ENCODE data around the gene MYLK.
"Not testable (repeated sequence)": the region's sequence is repeated elsewhere in the genome, so short reads cannot be mapped to it uniquely, and the experiment has no call there.

MYLK gene

GRCh38 chr3:123752228-123752627, 131.9 kb downstream of the MYLK start:
- peaks cover 0 to 1% of the 10 kb centered on the region in 2 donors for H3K4me1 Mint-ChIP-seq (ENCODE audit: low read depth in 2 of 2)

DNA sequence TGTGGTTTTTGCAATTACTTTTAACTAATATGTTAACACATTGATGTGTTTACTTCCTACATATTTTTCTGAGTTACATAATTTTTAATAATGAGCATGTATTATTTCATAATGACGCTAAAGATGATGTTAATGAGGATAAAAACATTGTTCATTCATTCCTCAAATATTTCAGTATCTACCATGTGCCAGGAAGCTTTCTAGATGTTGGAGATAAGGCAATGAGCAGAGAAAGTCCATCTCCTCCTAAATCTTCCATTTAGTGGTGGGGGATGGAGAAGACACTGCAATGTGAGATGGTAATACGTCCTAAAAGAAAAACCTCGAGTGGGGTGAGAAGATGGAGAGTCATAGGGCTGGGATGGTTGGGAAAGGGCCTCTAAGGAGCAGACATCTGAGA, 132.7 kb downstream of the MYLK start:
- Mint-ChIP-seq H3K4me1 (ENCODE audit: low read depth in 2 of 2) (no peaks in the 10 kb centered on the region), H3K27me3 (peaks cover 13 to 55% of the 10 kb centered on the region in 2 donors), H3K4me3 (no peak overlapping the region), H3K27ac (no peak overlapping the region), H3K36me3 (ENCODE audit: insufficient read depth) (no peaks in the 10 kb centered on the region), H3K9me3 (no peaks in the 10 kb centered on the region)
- ATAC-seq (replicated peaks) (no peak), DNase-seq (no peak)

More at GRCh38 chr3:123752228-123752627, 131.9 kb downstream of the MYLK start:
- Mint-ChIP-seq H3K36me3 (ENCODE audit: insufficient read depth) (no peaks in the 10 kb centered on the region), H3K27me3 (peaks cover 15 to 55% of the 10 kb centered on the region in 2 donors), H3K9me3 (no peaks in the 10 kb centered on the region), H3K4me3 (no peak overlapping the region), H3K27ac (no peak overlapping the region)
- ATAC-seq (replicated peaks) (no peak), DNase-seq (no peak)

DNA sequence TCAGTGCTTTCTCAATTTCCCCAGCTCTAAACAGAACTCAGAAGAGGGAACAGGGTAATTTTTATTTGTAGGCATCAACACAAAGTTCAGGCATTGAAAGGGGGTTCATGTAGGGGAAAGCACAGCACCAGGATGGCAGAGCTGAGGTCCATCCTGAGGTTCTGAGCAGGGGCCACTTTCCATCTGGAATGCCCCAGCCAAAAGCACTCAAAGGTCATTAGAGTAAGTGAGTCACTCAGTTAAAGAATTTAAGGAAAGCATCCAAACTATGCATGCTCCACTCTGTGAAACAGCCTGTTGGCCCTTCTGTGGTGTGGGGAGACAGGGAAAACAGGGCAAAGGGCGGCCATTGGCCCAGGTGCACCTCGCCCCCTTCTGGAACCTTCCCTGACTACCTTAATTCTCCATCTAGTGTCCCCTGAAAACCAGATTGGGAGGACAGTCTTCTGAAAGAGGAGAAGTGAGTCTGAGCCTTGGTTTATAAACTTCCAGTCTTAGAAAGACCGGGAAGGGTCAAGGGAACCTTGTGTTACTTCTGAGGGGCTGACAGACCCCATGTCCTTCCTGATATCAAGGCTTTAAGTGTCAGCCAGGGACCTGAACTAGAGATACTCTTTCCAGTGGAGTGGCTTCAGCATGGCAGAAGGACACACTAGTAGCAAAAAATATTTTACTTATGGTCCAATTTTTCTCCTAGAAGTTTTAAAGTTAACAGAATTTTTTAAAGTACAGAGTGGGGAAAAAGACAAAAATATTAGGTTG, 133.3 kb downstream of the MYLK start:
- Mint-ChIP-seq H3K27ac (no peak overlapping the region), H3K4me1 (ENCODE audit: low read depth in 2 of 2) (no peaks in the 10 kb centered on the region), H3K36me3 (ENCODE audit: insufficient read depth) (no peaks in the 10 kb centered on the region), H3K9me3 (no peaks in the 10 kb centered on the region), H3K4me3 (no peak overlapping the region), H3K27me3 (peaks cover 17 to 61% of the 10 kb centered on the region in 2 donors)
- ATAC-seq (replicated peaks) (no peak), DNase-seq (no peak)

- no peak for DNase-seq
- Mint-ChIP-seq H3K27ac (no peak overlapping the region), H3K36me3 (ENCODE audit: insufficient read depth) (no peaks in the 10 kb centered on the region), H3K4me3 (no peak overlapping the region), H3K9me3 (no peaks in the 10 kb centered on the region), H3K4me1 (ENCODE audit: low read depth in 2 of 2) (no peaks in the 10 kb centered on the region), H3K27me3 (peaks cover 14 to 58% of the 10 kb centered on the region in 2 donors)
- ATAC-seq (replicated peaks): no peak
Measured at GRCh38 chr3:123750209-123750608, 133.9 kb downstream of the MYLK start.

DNA sequence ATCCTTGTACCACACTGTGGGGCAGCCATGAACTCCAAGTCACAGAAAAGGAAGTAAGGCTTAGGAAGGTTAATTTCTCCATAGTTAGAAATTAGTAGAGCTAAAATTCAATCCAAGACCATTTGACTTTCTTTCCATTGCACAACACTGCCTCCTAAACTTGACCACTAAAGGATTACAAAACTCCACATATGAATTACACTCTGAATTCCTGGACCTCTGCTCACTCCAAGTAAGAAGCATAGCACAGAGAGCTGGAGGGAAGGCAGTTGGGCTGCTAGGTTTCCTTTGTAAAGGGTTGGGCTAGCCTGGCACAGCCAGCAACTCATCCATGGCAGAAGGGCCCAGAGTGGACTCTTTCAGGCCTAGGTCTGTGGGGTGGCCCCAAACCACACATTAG, 134.4 kb downstream of the MYLK start:
- DNase-seq (no peak), ATAC-seq (replicated peaks) (no peak)
- peaks cover 10 to 53% of the 10 kb centered on the region in 2 donors for H3K27me3 Mint-ChIP-seq
- H3K36me3 Mint-ChIP-seq (ENCODE audit: insufficient read depth): no peaks in the 10 kb centered on the region
- no peaks in the 10 kb centered on the region for H3K4me1 Mint-ChIP-seq (ENCODE audit: low read depth in 2 of 2)
- no peak overlapping the region for H3K27ac Mint-ChIP-seq
- H3K4me3 Mint-ChIP-seq: no peak overlapping the region
- no peaks in the 10 kb centered on the region for H3K9me3 Mint-ChIP-seq

DNA sequence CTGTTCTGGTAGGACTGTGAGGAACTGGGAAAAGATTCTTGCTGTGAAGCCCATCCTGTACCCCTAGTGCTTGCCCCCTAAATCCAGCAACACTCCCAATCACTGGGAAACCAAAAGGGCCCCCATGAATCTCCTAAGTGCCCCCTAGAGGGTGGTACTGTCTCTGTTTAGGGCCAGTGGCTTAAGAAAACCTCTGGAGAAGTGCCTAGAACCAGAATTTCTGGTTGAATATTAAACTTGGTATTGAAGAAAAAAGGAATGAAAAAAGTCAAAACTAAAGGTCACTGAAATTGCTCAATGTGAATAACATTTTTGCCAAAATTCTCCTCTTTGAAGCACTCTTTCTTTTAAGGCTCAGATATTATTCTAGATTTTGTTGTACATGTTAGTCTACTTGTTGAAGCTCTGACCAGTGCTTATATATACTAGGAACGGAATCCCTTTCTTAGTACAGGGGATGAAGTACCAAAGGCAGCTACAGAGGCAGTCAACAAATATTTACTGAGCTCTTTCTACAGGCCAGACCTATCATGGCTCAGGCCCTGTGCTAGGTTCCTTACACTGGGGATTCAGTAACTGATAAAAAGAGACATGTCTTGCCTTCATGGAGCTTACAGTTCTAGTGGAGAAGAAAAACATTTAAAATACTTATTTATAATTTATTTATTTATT, 138.8 kb downstream of the MYLK start:
- H3K27me3 Mint-ChIP-seq: peaks cover 17 to 50% of the 10 kb centered on the region in 2 donors
- no peaks in the 10 kb centered on the region for H3K36me3 Mint-ChIP-seq (ENCODE audit: insufficient read depth)
- no peaks in the 10 kb centered on the region for H3K4me1 Mint-ChIP-seq (ENCODE audit: low read depth in 2 of 2)
- H3K9me3 Mint-ChIP-seq: no peaks in the 10 kb centered on the region
- H3K4me3 Mint-ChIP-seq: no peak overlapping the region
- DNase-seq (no peak), ATAC-seq (replicated peaks) (no peak)
- no peak overlapping the region for H3K27ac Mint-ChIP-seq

DNA sequence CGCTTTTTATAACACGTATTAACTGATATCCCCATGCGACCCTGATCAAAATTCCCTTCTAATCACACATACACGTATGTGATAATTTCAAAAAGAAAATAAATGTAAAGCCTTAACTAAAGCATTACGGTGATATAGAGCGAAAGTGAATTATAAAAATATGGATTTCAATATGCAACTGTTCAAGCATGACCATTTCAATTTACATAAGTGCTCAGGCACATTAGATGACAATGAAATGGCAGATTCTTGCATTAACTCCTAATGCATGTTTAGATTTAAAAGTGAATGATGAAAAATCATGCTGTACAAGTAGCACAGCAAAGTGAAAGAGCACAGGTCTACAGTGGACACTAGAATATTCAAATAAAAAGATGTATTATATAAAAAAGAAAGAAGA, 140.1 kb downstream of the MYLK start:
- no peaks in the 10 kb centered on the region for H3K9me3 Mint-ChIP-seq
- H3K27ac Mint-ChIP-seq: no peak overlapping the region
- H3K4me3 Mint-ChIP-seq: no peak overlapping the region
- ATAC-seq (replicated peaks) (no peak), DNase-seq (no peak)
- no peaks in the 10 kb centered on the region for H3K36me3 Mint-ChIP-seq (ENCODE audit: insufficient read depth)
- H3K4me1 Mint-ChIP-seq (ENCODE audit: low read depth in 2 of 2): no peaks in the 10 kb centered on the region
- H3K27me3 Mint-ChIP-seq: peaks cover 21 to 53% of the 10 kb centered on the region in 2 donors

- H3K27me3 Mint-ChIP-seq: peaks cover 27 to 54% of the 10 kb centered on the region in 2 donors
- H3K27ac Mint-ChIP-seq: no peak overlapping the region
- ATAC-seq (replicated peaks): no peak
Measured at GRCh38 chr3:123743121-123743520, 141.0 kb downstream of the MYLK start.

GRCh38 chr3:123741041-123741511, 143.1 kb downstream of the MYLK start:
- no peak for DNase-seq
- H3K36me3 Mint-ChIP-seq (ENCODE audit: insufficient read depth): no peaks in the 10 kb centered on the region
- no peak for ATAC-seq (replicated peaks)
- no peaks in the 10 kb centered on the region for H3K4me1 Mint-ChIP-seq (ENCODE audit: low read depth in 2 of 2)
- no peak overlapping the region for H3K4me3 Mint-ChIP-seq
- H3K9me3 Mint-ChIP-seq: no peaks in the 10 kb centered on the region
- H3K27me3 Mint-ChIP-seq: peaks cover 31 to 54% of the 10 kb centered on the region in 2 donors
- H3K27ac Mint-ChIP-seq: no peak overlapping the region

More at GRCh38 chr3:123743121-123743520, 141.0 kb downstream of the MYLK start:
- H3K9me3 Mint-ChIP-seq: no peaks in the 10 kb centered on the region
- DNase-seq: no peak
- H3K36me3 Mint-ChIP-seq (ENCODE audit: insufficient read depth): no peaks in the 10 kb centered on the region
- H3K4me3 Mint-ChIP-seq: no peak overlapping the region
- no peaks in the 10 kb centered on the region for H3K4me1 Mint-ChIP-seq (ENCODE audit: low read depth in 2 of 2)

DNA sequence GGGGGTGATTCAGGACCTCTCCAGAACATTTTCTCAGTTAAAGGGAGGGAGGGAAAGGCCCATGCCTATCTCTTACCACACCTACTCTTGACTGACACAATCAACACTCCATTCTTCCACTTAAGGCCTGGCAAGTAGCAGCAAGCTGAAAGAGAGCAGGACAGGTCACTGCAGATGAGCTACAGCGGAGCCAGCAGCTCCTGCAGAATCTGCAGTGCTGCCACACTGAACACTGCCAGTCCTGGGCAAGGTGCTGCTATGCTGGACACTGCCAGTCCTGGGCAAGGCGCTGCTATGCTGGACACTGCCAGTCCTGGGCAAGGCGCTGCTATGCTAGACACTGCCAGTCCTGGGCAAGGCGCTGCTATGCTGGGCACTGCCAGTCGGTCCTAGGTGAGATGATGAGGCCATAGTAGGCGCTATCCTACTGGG, 143.7 kb downstream of the MYLK start:
- H3K27me3 Mint-ChIP-seq: peaks cover 32 to 56% of the 10 kb centered on the region in 2 donors
- ATAC-seq (replicated peaks) (no peak), DNase-seq (no peak)
- H3K36me3 Mint-ChIP-seq (ENCODE audit: insufficient read depth): no peaks in the 10 kb centered on the region
- H3K4me3 Mint-ChIP-seq: no peak overlapping the region
- no peaks in the 10 kb centered on the region for H3K4me1 Mint-ChIP-seq (ENCODE audit: low read depth in 2 of 2)
- H3K27ac Mint-ChIP-seq: no peak overlapping the region
- no peaks in the 10 kb centered on the region for H3K9me3 Mint-ChIP-seq

DNA sequence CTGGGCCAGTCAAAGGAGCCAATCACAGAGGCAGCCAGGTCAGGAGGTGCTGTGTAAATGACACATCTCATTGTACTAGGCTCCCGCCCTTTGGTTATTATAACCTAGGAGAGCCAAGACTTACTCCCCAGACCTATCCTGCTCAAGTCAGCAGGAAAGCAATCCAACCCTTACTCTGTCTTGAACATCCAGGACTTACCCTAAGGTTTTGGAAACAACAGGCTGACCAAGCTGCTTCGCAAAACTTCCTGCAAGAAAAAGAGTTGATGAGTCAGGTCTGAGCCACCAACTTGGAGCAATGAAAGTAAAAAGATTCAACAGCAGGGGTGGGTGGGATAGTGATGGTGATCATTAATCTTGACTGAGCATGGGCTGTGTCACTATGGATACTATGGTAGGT, 144.4 kb downstream of the MYLK start:
- Mint-ChIP-seq H3K36me3 (ENCODE audit: insufficient read depth) (no peaks in the 10 kb centered on the region), H3K4me3 (no peak overlapping the region), H3K27ac (no peak overlapping the region), H3K4me1 (ENCODE audit: low read depth in 2 of 2) (no peaks in the 10 kb centered on the region), H3K27me3 (peaks cover 35 to 63% of the 10 kb centered on the region in 2 donors), H3K9me3 (no peaks in the 10 kb centered on the region)
- no peak for DNase-seq
- no peak for ATAC-seq (replicated peaks)

DNA sequence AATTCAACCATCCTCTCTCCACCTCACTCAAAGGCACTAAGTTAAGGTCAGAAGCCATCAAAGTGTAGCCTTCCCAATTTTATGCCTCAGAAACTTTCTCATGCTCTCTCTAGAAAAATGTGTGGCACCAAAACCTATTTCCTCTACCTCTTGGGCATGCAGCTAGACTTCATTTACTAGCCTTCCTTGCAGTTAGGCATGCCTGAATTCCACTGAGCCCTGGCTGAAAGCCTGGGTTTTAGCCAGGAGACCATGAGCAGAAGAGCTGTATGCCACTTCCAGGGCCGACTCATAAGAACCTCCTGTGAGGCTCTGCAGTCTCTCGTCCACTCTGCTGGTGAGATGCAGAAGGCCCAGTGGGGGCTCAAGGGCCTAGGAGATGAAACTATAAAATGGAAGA, 145.0 kb downstream of the MYLK start:
- no peak overlapping the region for H3K4me3 Mint-ChIP-seq
- H3K4me1 Mint-ChIP-seq (ENCODE audit: low read depth in 2 of 2): no peaks in the 10 kb centered on the region
- no peak overlapping the region for H3K27ac Mint-ChIP-seq
- peaks cover 39 to 70% of the 10 kb centered on the region in 2 donors for H3K27me3 Mint-ChIP-seq
- H3K9me3 Mint-ChIP-seq: no peaks in the 10 kb centered on the region
- no peak for DNase-seq
- ATAC-seq (replicated peaks): no peak
- H3K36me3 Mint-ChIP-seq (ENCODE audit: insufficient read depth): no peaks in the 10 kb centered on the region

- not testable (repeated sequence) for H3K27ac Mint-ChIP-seq; H3K9me3 Mint-ChIP-seq; DNase-seq; ATAC-seq (replicated peaks); H3K4me3 Mint-ChIP-seq; H3K36me3 Mint-ChIP-seq (ENCODE audit: insufficient read depth); H3K4me1 Mint-ChIP-seq (ENCODE audit: low read depth in 2 of 2)
- H3K27me3 Mint-ChIP-seq: peaks cover 37 to 72% of the 10 kb centered on the region in 2 donors
Measured at GRCh38 chr3:123738522-123738921, 145.6 kb downstream of the MYLK start.

DNA sequence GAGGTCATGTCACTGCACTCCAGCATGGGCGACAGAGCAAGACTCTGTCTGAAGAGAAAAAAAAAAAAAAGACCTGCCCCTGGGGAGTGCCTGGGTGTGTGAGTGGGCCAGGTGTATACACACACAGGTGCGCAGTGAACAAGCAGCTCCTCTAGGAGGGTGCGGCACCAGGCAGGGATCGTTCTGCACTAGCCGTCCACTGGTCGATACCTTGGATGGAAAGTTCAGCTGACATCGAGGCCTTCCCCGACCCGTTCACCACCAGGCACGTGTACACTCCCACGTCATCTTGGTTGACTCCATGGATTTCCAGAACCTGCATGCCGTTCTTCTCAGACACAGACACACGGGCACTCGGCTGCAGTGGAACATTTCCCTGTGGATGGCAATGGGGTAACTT, 147.0 kb downstream of the MYLK start:
- Mint-ChIP-seq H3K27me3 (peaks cover 37 to 79% of the 10 kb centered on the region in 2 donors), H3K4me3 (no peak overlapping the region), H3K9me3 (no peaks in the 10 kb centered on the region), H3K27ac (no peak overlapping the region), H3K4me1 (ENCODE audit: low read depth in 2 of 2) (no peaks in the 10 kb centered on the region), H3K36me3 (ENCODE audit: insufficient read depth) (no peaks in the 10 kb centered on the region)
- ATAC-seq (replicated peaks): no peak
- no peak for DNase-seq

Measured in effector memory CD8-positive, alpha-beta T cell (primary cell).